Neural progenitor cell (in vitro differentiated cells): ENCODE measurements around the gene IER5L. TPM values are rescaled to one million over a fixed set of nuclear protein-coding genes. Genes with fewer than 3 reads are reported as not detected.

Experiments used
- DNase-seq: peaks from one replicate; pipeline ENCODE4 v3.0.0-alpha.2; 2016; ENCODE audit warnings: low spot score
- H2AFZ ChIP-seq: fragments of 200-600 bp; sonication (generic); replicated peaks from 2 replicates; pipeline ENCODE4 v1.6.1; 2016; ENCODE audit warnings: antibody characterized with exemption
- H3F3A ChIP-seq: fragments of 200-600 bp; sonication (generic); 2 replicates; pipeline ENCODE4 v1.6.1; 2016; ENCODE audit warnings: antibody characterized with exemption, low read depth
- H3K27ac ChIP-seq: fragments of 200-600 bp; sonication (generic); 2 replicates; pipeline ENCODE4 v1.5.1; 2016; ENCODE audit warnings: mild to moderate bottlenecking
- H3K27me3 ChIP-seq: fragments of 200-600 bp; sonication (generic); 2 replicates; pipeline ENCODE4 v1.6.1; 2016; ENCODE audit warnings: mild to moderate bottlenecking, moderate library complexity
- H3K36me3 ChIP-seq: fragments of 200-600 bp; sonication (generic); 2 replicates; pipeline ENCODE4 v1.5.1; 2016
- H3K4me1 ChIP-seq: fragments of 200-600 bp; sonication (generic); 2 replicates; pipeline ENCODE4 v1.6.1; 2016; ENCODE audit warnings: mixed run types
- H3K4me2 ChIP-seq: fragments of 200-600 bp; sonication (generic); 2 replicates; pipeline ENCODE4 v1.6.1; 2016
- H3K4me3 ChIP-seq: fragments of 200-600 bp; sonication (generic); 2 replicates; pipeline ENCODE4 v1.5.1; 2016
- H3K79me2 ChIP-seq: fragments of 200-600 bp; sonication (generic); 2 replicates; pipeline ENCODE4 v1.6.1; 2016; ENCODE audit warnings: low read depth
- H3K9ac ChIP-seq: fragments of 200-600 bp; sonication (generic); 2 replicates; pipeline ENCODE4 v1.6.1; 2016
- H3K9me3 ChIP-seq: fragments of 200-600 bp; sonication (generic); 2 replicates; pipeline ENCODE4 v1.5.1; 2016; ENCODE audit warnings: low read depth
- H4K20me1 ChIP-seq: fragments of 200-600 bp; sonication (generic); 2 replicates; pipeline ENCODE4 v1.6.1; 2016; ENCODE audit warnings: low read depth
- H3K27ac Mint-ChIP-seq: 3 replicates; pipeline ENCODE4 v1.8.0; 2021; ENCODE audit warnings: mixed read lengths
- H3K27me3 Mint-ChIP-seq: 2 replicates; pipeline ENCODE4 v1.8.0; 2022; ENCODE audit warnings: low read depth, mild to moderate bottlenecking, inconsistent platforms, moderate library complexity, mixed read lengths; ENCODE audit not compliant: insufficient read depth
- H3K36me3 Mint-ChIP-seq: 3 replicates; pipeline ENCODE4 v1.8.0; 2021; ENCODE audit warnings: mixed read lengths
- H3K4me1 Mint-ChIP-seq: 3 replicates; pipeline ENCODE4 v1.8.0; 2021; ENCODE audit warnings: mixed read lengths
- H3K4me3 Mint-ChIP-seq: 3 replicates; pipeline ENCODE4 v1.8.0; 2021; ENCODE audit warnings: mild to moderate bottlenecking, moderate library complexity, mixed read lengths
- H3K9me3 Mint-ChIP-seq: 3 replicates; pipeline ENCODE4 v1.8.0; 2020; ENCODE audit warnings: mixed read lengths
- CTCF ChIP-seq: fragments of 200-600 bp; sonication (generic); IDR thresholded peaks from 2 replicates; pipeline ENCODE4 v1.5.1; 2017; ENCODE audit warnings: antibody characterized with exemption, mild to moderate bottlenecking
- EZH2 ChIP-seq: fragments of 200-600 bp; sonication (generic); IDR thresholded peaks from 2 replicates; pipeline ENCODE4 v1.6.1; 2017; ENCODE audit warnings: antibody characterized with exemption, mild to moderate bottlenecking, moderate library complexity
- EZH2phosphoT487 ChIP-seq: fragments of 200-600 bp; sonication (generic); IDR thresholded peaks from 2 replicates; pipeline ENCODE4 v1.6.1; 2017; ENCODE audit warnings: antibody characterized with exemption
- total RNA-seq: library from RNA; depleted of rRNA; stranded (reverse); fragments of >200 nt; gene quantifications from 2 replicates; pipeline ENCODE4 v1.2.3, GENCODE V29; 2015; ENCODE audit warnings: low replicate concordance

IER5L gene
- total RNA-seq, 1 donor from 2014 or later: 12.2 TPM

DNA sequence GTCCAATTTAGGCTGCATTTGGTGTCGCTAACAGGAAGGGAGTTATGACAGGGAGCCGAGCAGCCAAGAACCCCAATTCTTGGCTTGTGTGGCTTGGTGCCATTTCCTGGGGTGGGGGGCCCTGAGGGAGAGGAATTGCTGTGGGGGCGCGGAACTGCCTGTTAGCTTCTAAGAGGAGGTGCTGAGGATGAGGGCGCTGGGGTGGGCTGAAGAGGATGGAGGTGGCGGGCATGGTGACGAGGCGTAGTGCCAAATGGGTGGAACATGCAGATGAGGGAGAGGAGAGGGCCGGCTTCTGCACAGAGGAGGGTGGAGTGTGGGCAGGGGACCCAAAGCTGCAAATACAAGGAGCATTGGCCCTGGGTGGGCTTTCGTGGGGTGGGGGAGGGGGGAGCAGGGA lies 27.9 kb downstream of the IER5L start:
- Mint-ChIP-seq H3K4me1 (peaks cover 27% of the 10 kb centered on the region), H3K27ac (peak overlapping the region; percentile 58)

GRCh38 chr9:129149442-129149841 lies 28.6 kb downstream of the IER5L start:
- Mint-ChIP-seq H3K4me1 (peaks cover 30% of the 10 kb centered on the region), H3K27ac (peak overlapping the region; percentile 58), H3K9me3 (no peaks in the 10 kb centered on the region), H3K36me3 (peaks cover 15% of the 10 kb centered on the region), H3K4me3 (peak overlapping the region; percentile 21), H3K27me3 (peaks cover 10% of the 10 kb centered on the region)
- Histone ChIP-seq H3K4me2 (no peak overlapping the region), H3F3A (peaks cover 14% of the 10 kb centered on the region), H3K9ac (no peak overlapping the region), H2AFZ (no peak overlapping the region), H3K4me3 (no peak overlapping the region), H3K27ac (no peak overlapping the region), H3K4me1 (peaks cover 16% of the 10 kb centered on the region), H3K79me2 (no peaks in the 10 kb centered on the region), H3K9me3 (no peaks in the 10 kb centered on the region), H3K36me3 (no peaks in the 10 kb centered on the region), H3K27me3 (no peaks in the 10 kb centered on the region), H4K20me1 (peaks cover 24% of the 10 kb centered on the region)
- TF ChIP-seq EZH2 (no peak), EZH2phosphoT487 (no peak), CTCF (no peak)
- DNase-seq: no peak

More for the DNA sequence above, 27.9 kb downstream of the IER5L start:
- Histone ChIP-seq H3K36me3 (no peaks in the 10 kb centered on the region), H3K4me2 (no peak overlapping the region), H3F3A (peaks cover 9% of the 10 kb centered on the region), H3K27me3 (no peaks in the 10 kb centered on the region), H3K79me2 (no peaks in the 10 kb centered on the region), H3K4me3 (no peak overlapping the region), H3K9me3 (no peaks in the 10 kb centered on the region), H3K27ac (no peak overlapping the region), H3K9ac (no peak overlapping the region), H2AFZ (no peak overlapping the region), H3K4me1 (peaks cover 16% of the 10 kb centered on the region), H4K20me1 (peaks cover 21% of the 10 kb centered on the region)
- H3K9me3 Mint-ChIP-seq: no peaks in the 10 kb centered on the region
- H3K4me3 Mint-ChIP-seq: no peak overlapping the region
- H3K27me3 Mint-ChIP-seq: peaks cover 10% of the 10 kb centered on the region
- no peak for DNase-seq
- peaks cover 15% of the 10 kb centered on the region for H3K36me3 Mint-ChIP-seq
- no peak for TF ChIP-seq CTCF
- no peak for TF ChIP-seq EZH2phosphoT487
- TF ChIP-seq EZH2: no peak

- Mint-ChIP-seq H3K27ac (no peak overlapping the region), H3K27me3 (peaks cover 11% of the 10 kb centered on the region)
These were observed 29.4 kb downstream of the IER5L start for GRCh38 chr9:129148463-129149204.

More at GRCh38 chr9:129148463-129149204, 29.4 kb downstream of the IER5L start:
- no peaks in the 10 kb centered on the region for H3K36me3 ChIP-seq
- H3K36me3 Mint-ChIP-seq: peaks cover 20% of the 10 kb centered on the region
- peaks cover 14% of the 10 kb centered on the region for H3F3A ChIP-seq
- no peaks in the 10 kb centered on the region for H3K27me3 ChIP-seq
- H4K20me1 ChIP-seq: peaks cover 24% of the 10 kb centered on the region
- no peak overlapping the region for H3K4me2 ChIP-seq
- TF ChIP-seq EZH2phosphoT487: no peak
- no peak for TF ChIP-seq CTCF
- no peak for TF ChIP-seq EZH2
- peaks cover 6% of the 10 kb centered on the region for H3K79me2 ChIP-seq
- peaks cover 33% of the 10 kb centered on the region for H3K4me1 Mint-ChIP-seq
- no peak overlapping the region for H2AFZ ChIP-seq
- no peaks in the 10 kb centered on the region for H3K9me3 Mint-ChIP-seq
- H3K4me3 ChIP-seq: no peak overlapping the region
- H3K27ac ChIP-seq: no peak overlapping the region
- no peaks in the 10 kb centered on the region for H3K9me3 ChIP-seq
- DNase-seq: no peak
- H3K4me3 Mint-ChIP-seq: peak overlapping the region; percentile 61
- no peak overlapping the region for H3K9ac ChIP-seq
- H3K4me1 ChIP-seq: peaks cover 19% of the 10 kb centered on the region
